22Rv1 (cell line): Measurements from ENCODE around the gene LRRTM2.

Source experiments
- CTCF ChIP-seq: fragments of 450-650 bp; IDR thresholded peaks from 2 replicates; pipeline ENCODE4 v1.5.1; 2017; ENCODE audit warnings: mild to moderate bottlenecking
- ZFX ChIP-seq: fragments of 450-650 bp; IDR thresholded peaks from 2 replicates; pipeline ENCODE4 v1.6.1; 2017; ENCODE audit warnings: antibody characterized with exemption, borderline replicate concordance

- TF ChIP-seq CTCF, result no peak
- TF ChIP-seq ZFX, result no peak
These were observed at the start of gene LRRTM2 for GRCh38 chr5:138874771-138875551.
